ENCODE measurements around the gene PAPPA.

PAPPA gene

DNA sequence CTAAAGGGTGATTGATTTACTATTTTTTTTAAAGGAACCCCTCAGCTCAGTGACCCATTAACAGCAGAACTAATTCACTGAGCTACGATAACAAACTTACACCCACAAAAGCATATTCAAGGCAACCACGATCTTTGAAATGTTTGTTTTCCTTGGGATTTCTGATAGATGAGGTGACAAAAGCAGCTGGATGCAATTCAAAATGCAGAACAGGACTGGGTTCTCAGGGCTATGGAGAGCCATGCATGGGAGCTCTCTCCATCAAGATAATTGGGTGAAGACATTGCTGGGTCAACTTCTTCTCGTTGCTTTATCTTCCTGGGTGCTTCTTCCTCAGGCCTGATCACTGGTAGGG lies 60.1 kb downstream of the PAPPA start:
- no peak overlapping the region for H3K4me3 ChIP-seq (ENCODE audit: low read length)
- H3K4me1 ChIP-seq (ENCODE audit: control insufficient read depth, insufficient read depth, low read length), result peaks cover 7% of the 10 kb centered on the region
- no peaks in the 10 kb centered on the region for H3K9me3 ChIP-seq (replicated peaks; ENCODE audit: low read length)
- H3K27me3 ChIP-seq (ENCODE audit: control insufficient read depth, insufficient read depth, low read length), result peaks cover 5% of the 10 kb centered on the region
- H3K36me3 ChIP-seq (ENCODE audit: insufficient read depth, low read length), result no peaks in the 10 kb centered on the region
- H3K9ac ChIP-seq (ENCODE audit: low read depth, low read length), result no peak overlapping the region
- H3K4me2 ChIP-seq (ENCODE audit: low read length), result no peak overlapping the region

DNA sequence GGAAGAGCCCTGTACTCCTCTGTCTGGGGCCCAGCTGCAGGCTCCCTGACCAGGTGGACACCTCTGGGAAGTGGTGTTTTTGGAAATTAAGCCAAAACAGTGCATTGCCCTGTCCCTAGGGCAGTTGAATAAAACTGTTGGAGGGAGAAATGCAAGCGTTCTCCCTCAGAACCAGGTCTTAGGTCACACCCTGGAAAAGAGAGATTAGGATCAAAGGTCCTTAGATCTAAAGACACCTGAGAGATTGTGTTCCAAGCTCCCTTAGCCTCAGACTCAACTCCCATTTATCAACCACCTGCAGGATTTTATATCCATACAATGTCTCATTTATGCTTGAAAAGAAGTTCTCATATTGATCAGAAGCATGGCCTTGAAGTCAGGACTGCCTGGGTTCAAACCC lies 64.8 kb downstream of the PAPPA start:
- no peak overlapping the region for H3K9ac ChIP-seq (ENCODE audit: low read depth, low read length)
- H3K9me3 ChIP-seq (replicated peaks; ENCODE audit: low read length), result no peaks in the 10 kb centered on the region
- H3K4me1 ChIP-seq (ENCODE audit: control insufficient read depth, insufficient read depth, low read length), result no peaks in the 10 kb centered on the region
- no peak overlapping the region for H3K4me2 ChIP-seq (ENCODE audit: low read length)
- peaks cover 5% of the 10 kb centered on the region for H3K27me3 ChIP-seq (ENCODE audit: control insufficient read depth, insufficient read depth, low read length)
- H3K4me3 ChIP-seq (ENCODE audit: low read length), result no peak overlapping the region
- no peaks in the 10 kb centered on the region for H3K36me3 ChIP-seq (ENCODE audit: insufficient read depth, low read length)

DNA sequence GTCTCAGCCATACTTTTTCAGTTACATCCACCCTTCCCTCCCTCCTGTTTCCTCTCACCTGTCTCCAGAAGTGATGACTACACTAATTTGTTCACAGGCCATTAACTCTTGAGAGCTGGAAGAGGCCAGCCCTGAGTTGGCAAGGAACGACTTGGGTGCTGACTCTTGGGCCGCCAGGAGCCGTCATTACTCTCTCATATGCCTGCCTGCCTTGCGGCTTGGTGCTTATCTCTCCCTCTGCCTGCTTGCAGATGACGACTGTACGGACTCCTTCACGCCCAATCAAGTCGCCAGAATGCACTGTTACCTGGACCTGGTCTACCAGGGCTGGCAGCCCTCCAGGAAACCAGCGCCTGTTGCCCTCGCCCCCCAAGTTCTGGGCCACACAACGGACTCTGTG lies 66.1 kb downstream of the PAPPA start:
- no peak overlapping the region for H3K4me2 ChIP-seq (ENCODE audit: low read length)
- H3K4me1 ChIP-seq (ENCODE audit: control insufficient read depth, insufficient read depth, low read length), result no peaks in the 10 kb centered on the region
- H3K27me3 ChIP-seq (ENCODE audit: control insufficient read depth, insufficient read depth, low read length), result no peaks in the 10 kb centered on the region
- no peak overlapping the region for H3K4me3 ChIP-seq (ENCODE audit: low read length)
- H3K36me3 ChIP-seq (ENCODE audit: insufficient read depth, low read length), result no peaks in the 10 kb centered on the region
- H3K9ac ChIP-seq (ENCODE audit: low read depth, low read length), result no peak overlapping the region
- H3K9me3 ChIP-seq (replicated peaks; ENCODE audit: low read length), result no peaks in the 10 kb centered on the region

DNA sequence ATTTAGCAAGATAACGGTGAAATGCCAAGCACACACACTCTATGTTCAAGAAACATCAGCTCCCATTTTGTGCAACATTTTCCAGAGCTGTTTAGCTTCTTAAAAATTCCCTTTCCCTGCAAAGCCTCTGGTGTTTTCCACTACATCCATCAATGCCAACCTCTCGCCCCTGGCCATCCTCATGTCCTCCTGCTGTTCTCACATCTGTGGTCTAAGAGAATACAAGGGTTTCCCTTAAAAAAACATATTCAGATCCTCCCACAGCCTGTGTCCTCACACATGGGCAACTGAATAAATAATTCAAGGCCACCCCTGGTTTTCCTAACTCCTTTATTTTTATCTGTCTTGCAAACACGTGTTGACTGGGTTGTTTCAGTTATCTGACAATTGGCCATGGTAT lies 70.3 kb downstream of the PAPPA start:
- H3K9me3 ChIP-seq (replicated peaks; ENCODE audit: low read length), result no peaks in the 10 kb centered on the region
- no peak overlapping the region for H3K4me2 ChIP-seq (ENCODE audit: low read length)
- H3K36me3 ChIP-seq (ENCODE audit: insufficient read depth, low read length), result no peaks in the 10 kb centered on the region
- H3K9ac ChIP-seq (ENCODE audit: low read depth, low read length), result no peak overlapping the region
- H3K4me3 ChIP-seq (ENCODE audit: low read length), result no peak overlapping the region
- H3K27me3 ChIP-seq (ENCODE audit: control insufficient read depth, insufficient read depth, low read length), result no peaks in the 10 kb centered on the region
- H3K4me1 ChIP-seq (ENCODE audit: control insufficient read depth, insufficient read depth, low read length), result no peaks in the 10 kb centered on the region

DNA sequence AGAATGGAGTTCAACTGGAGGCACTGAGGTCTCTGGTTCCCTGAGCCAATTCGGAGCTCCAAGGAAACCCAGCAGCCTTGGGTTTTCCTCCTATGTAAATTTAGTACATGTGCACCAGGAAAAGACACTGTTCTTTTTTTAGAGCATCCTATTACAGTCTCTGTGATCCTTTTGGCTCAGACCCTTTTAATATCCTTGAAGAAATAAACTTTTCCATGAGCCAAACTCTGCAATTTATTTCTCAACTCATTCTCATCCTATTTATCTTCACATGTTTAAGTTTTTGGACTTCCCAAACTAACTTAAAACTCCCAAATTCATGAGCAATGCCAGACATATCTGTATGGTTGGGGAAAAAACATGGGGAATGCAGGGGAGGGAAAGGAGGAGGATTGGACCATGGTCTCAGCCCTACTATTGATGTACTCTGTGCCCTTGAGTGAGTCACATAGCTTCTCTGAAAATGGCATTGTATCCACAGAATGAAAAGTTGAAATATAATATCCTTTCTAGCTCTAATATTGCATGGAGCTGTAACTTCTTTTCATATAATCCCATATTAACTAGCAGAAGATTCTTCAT lies 76.6 kb downstream of the PAPPA start:
- no peak overlapping the region for H3K4me3 ChIP-seq (ENCODE audit: low read length)
- H3K4me1 ChIP-seq (ENCODE audit: control insufficient read depth, insufficient read depth, low read length), result peaks cover 29% of the 10 kb centered on the region
- H3K27me3 ChIP-seq (ENCODE audit: control insufficient read depth, insufficient read depth, low read length), result no peaks in the 10 kb centered on the region
- H3K4me2 ChIP-seq (ENCODE audit: low read length), result no peak overlapping the region
- no peaks in the 10 kb centered on the region for H3K9me3 ChIP-seq (replicated peaks; ENCODE audit: low read length)
- no peaks in the 10 kb centered on the region for H3K36me3 ChIP-seq (ENCODE audit: insufficient read depth, low read length)
- no peak overlapping the region for H3K9ac ChIP-seq (ENCODE audit: low read depth, low read length)

DNA sequence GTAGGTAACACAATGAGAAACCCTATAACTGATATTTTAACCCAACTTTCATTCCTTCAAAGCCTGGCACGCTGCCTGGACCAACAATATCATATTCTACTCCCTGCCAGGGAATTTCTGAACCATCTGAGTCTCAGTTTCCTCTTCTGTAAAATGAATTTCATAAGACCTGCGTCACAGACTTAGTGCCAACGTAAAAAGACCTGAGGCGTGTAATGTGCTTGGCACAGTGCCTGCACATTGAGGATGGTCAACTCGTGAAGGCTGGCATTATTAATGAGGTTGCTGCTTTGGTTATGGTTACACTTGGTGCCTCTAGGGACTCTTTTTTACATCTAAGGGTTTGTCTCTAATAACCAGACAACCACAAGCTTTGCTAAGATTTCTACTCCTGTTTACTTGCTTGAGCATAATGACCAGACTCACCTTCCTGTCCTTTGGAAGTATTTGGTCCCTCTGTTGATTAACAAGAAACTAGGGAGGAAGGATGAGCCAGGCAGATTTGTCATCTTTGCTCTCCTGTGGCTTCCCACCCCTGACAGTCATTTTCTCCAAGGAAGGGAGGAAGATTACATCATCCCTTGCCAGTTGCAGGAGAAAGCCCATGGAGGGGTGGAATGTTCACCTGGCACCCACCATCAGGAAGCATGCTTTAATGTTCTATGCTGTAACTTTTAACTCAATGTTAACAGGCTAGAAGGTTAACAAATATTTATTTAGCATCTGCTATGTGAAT lies 79.0 kb downstream of the PAPPA start:
- no peaks in the 10 kb centered on the region for H3K9me3 ChIP-seq (replicated peaks; ENCODE audit: low read length)
- no peaks in the 10 kb centered on the region for H3K36me3 ChIP-seq (ENCODE audit: insufficient read depth, low read length)
- peaks cover 29% of the 10 kb centered on the region for H3K4me1 ChIP-seq (ENCODE audit: control insufficient read depth, insufficient read depth, low read length)
- H3K9ac ChIP-seq (ENCODE audit: low read depth, low read length), result no peak overlapping the region
- no peak overlapping the region for H3K4me3 ChIP-seq (ENCODE audit: low read length)
- no peaks in the 10 kb centered on the region for H3K27me3 ChIP-seq (ENCODE audit: control insufficient read depth, insufficient read depth, low read length)
- no peak overlapping the region for H3K4me2 ChIP-seq (ENCODE audit: low read length)

DNA sequence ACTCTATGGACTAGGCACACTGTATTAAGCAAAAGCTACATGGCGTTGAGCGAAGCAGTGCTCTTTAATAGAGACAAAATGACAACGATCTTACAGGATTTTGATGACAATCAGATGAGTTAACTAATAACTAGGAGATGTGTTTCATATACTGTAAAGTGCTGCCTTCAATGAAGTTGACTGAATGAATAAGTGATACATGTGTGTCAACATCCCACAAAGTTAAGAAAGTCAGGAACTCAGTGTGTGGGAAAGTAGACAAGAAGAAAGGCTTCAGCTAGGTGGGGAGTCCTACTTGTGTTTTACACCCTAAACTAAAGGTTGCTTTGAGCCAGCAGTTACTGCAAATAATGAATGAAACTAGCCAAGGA lies 79.6 kb downstream of the PAPPA start:
- Histone ChIP-seq H3K9me3 (replicated peaks; ENCODE audit: low read length) (no peaks in the 10 kb centered on the region), H3K9ac (ENCODE audit: low read depth, low read length) (no peak overlapping the region), H3K4me3 (ENCODE audit: low read length) (no peak overlapping the region), H3K27me3 (ENCODE audit: control insufficient read depth, insufficient read depth, low read length) (no peaks in the 10 kb centered on the region), H3K4me2 (ENCODE audit: low read length) (no peak overlapping the region), H3K36me3 (ENCODE audit: insufficient read depth, low read length) (no peaks in the 10 kb centered on the region), H3K4me1 (ENCODE audit: control insufficient read depth, insufficient read depth, low read length) (peaks cover 33% of the 10 kb centered on the region)

DNA sequence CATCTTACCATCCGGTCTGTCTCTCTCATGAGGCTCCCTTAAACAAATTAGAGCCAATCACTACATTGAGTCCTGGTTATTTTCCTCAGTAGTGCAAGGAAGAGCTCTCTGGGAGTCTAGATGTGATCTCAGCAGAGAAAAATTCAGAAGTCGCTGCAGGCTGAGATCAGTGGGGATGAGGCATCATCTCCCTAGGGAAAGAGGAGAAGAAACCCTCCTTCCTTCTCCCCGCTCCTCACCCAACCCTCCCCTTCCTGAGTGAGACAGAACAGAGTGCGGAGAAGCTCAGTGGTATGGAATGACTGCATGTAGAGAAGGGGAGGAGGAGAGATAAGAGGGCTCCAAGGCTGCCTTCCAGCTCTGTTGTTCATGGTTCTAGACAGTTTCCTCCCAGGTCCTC lies 80.5 kb downstream of the PAPPA start:
- no peaks in the 10 kb centered on the region for H3K36me3 ChIP-seq (ENCODE audit: insufficient read depth, low read length)
- no peak overlapping the region for H3K4me3 ChIP-seq (ENCODE audit: low read length)
- H3K9me3 ChIP-seq (replicated peaks; ENCODE audit: low read length), result no peaks in the 10 kb centered on the region
- H3K27me3 ChIP-seq (ENCODE audit: control insufficient read depth, insufficient read depth, low read length), result no peaks in the 10 kb centered on the region
- H3K4me1 ChIP-seq (ENCODE audit: control insufficient read depth, insufficient read depth, low read length), result peaks cover 43% of the 10 kb centered on the region
- no peak overlapping the region for H3K9ac ChIP-seq (ENCODE audit: low read depth, low read length)
- H3K4me2 ChIP-seq (ENCODE audit: low read length), result peak overlapping the region; percentile 50

DNA sequence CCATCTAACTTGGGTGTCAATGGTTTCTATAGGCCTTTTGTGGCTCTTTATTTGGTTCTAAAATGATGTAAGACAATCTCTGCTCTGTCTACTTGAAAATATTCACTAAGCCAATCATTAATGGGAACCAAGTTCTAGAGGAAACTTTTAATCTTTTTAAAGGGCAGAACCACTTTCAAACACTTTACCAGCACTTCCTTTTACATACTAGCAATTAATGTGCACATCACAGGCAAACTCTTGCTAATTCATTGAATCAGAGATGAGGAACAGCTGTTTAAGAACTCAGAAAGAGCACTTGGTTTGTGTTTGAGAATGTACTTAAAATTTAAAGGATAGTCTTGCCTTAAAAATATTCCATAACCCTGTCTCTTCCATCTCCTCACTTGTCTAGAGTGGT lies 83.4 kb downstream of the PAPPA start:
- Histone ChIP-seq H3K9me3 (replicated peaks; ENCODE audit: low read length) (no peaks in the 10 kb centered on the region), H3K9ac (ENCODE audit: low read depth, low read length) (no peak overlapping the region), H3K4me1 (ENCODE audit: control insufficient read depth, insufficient read depth, low read length) (peaks cover 43% of the 10 kb centered on the region), H3K4me3 (ENCODE audit: low read length) (no peak overlapping the region), H3K27me3 (ENCODE audit: control insufficient read depth, insufficient read depth, low read length) (no peaks in the 10 kb centered on the region), H3K4me2 (ENCODE audit: low read length) (no peak overlapping the region), H3K36me3 (ENCODE audit: insufficient read depth, low read length) (no peaks in the 10 kb centered on the region)

DNA sequence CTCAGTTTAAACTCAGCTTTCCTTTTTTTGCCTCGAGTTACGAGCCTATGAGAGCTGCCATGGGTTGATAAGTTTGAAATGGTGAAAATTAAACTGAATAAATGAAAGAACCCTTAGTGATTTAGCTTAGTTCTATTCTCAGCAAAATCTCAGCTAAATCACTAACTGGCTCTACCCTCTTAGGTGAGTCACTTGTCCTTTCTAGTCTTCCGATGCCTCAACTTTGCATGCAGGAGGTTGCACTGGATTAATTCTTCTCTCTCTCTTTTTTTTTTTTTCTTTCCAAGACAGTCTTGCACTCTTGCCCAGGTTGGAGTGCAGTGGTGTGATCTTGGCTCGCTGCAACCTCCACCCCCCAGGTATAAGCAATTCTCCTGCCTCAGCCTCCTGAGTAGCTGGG lies 83.9 kb downstream of the PAPPA start:
- H3K36me3 ChIP-seq (ENCODE audit: insufficient read depth, low read length), result no peaks in the 10 kb centered on the region

DNA sequence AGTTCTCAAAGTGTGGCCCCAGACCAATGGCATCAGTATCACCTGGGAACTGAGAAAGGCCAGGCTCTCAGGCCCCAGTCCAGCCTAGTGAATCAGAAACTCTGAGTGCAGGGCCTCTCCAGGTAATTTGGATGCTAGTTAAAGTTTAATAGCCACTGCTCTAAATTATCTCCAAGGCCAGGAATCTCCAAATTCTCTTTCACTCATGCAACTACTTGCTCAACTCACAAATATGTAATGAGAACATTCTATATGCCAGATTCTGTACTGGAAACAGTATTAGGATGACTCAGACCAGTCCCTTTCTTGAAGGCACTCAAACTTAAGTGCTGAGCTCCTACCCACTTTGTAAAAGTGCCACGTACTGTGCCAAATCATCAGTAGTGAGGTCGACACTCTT lies 84.6 kb downstream of the PAPPA start:
- H3K9me3 ChIP-seq (replicated peaks; ENCODE audit: low read length), result no peaks in the 10 kb centered on the region
- H3K4me1 ChIP-seq (ENCODE audit: control insufficient read depth, insufficient read depth, low read length), result peaks cover 31% of the 10 kb centered on the region
- no peak overlapping the region for H3K4me2 ChIP-seq (ENCODE audit: low read length)
- no peak overlapping the region for H3K4me3 ChIP-seq (ENCODE audit: low read length)
- no peaks in the 10 kb centered on the region for H3K36me3 ChIP-seq (ENCODE audit: insufficient read depth, low read length)
- no peaks in the 10 kb centered on the region for H3K27me3 ChIP-seq (ENCODE audit: control insufficient read depth, insufficient read depth, low read length)
- H3K9ac ChIP-seq (ENCODE audit: low read depth, low read length), result no peak overlapping the region

More for the DNA sequence above, 83.9 kb downstream of the PAPPA start:
- Histone ChIP-seq H3K9me3 (replicated peaks; ENCODE audit: low read length) (no peaks in the 10 kb centered on the region), H3K4me3 (ENCODE audit: low read length) (no peak overlapping the region), H3K4me1 (ENCODE audit: control insufficient read depth, insufficient read depth, low read length) (peaks cover 39% of the 10 kb centered on the region), H3K27me3 (ENCODE audit: control insufficient read depth, insufficient read depth, low read length) (no peaks in the 10 kb centered on the region), H3K4me2 (ENCODE audit: low read length) (no peak overlapping the region), H3K9ac (ENCODE audit: low read depth, low read length) (no peak overlapping the region)

DNA sequence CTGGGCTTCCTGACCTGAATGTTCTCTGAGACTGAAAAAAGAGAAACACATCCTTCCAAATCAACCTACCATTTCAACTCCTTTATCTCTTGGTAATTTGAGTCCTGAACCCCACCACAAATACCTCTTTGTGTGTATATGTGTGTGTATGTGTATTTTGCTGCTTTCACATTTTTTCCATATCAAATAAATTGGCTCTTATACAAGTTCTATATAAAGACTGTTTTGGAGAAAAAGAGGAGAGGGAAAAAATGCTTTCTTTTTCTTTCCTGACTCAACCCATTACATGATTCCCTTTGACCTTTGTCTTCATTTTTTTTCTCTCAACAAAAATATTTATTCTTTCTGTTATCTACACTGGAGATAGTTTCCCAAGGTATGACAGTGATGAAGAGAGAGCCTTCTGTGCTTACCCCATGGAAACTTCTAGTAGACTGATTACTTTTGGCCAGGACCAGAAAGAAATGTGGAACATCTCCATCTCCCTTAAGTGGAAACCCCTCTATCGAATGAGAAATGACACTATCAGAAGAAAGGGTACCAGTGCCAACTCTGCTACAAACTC lies 85.3 kb downstream of the PAPPA start:
- no peak overlapping the region for H3K9ac ChIP-seq (ENCODE audit: low read depth, low read length)
- H3K4me3 ChIP-seq (ENCODE audit: low read length), result no peak overlapping the region
- H3K4me1 ChIP-seq (ENCODE audit: control insufficient read depth, insufficient read depth, low read length), result peaks cover 25% of the 10 kb centered on the region
- no peak overlapping the region for H3K4me2 ChIP-seq (ENCODE audit: low read length)
- H3K36me3 ChIP-seq (ENCODE audit: insufficient read depth, low read length), result no peaks in the 10 kb centered on the region
- H3K9me3 ChIP-seq (replicated peaks; ENCODE audit: low read length), result no peaks in the 10 kb centered on the region
- no peaks in the 10 kb centered on the region for H3K27me3 ChIP-seq (ENCODE audit: control insufficient read depth, insufficient read depth, low read length)

All from skeletal muscle satellite cell (primary cell).